Hematopoietic multipotent progenitor cell treated with erythropoietin and hydrocortisone succinate and interleukin-3 and kit ligand, for 8 days (in vitro differentiated cells): ENCODE measurements around the gene ZNF564.
"Not testable (repeated sequence)": the region's sequence is repeated elsewhere in the genome, so short reads cannot be mapped to it uniquely, and the experiment has no call there.

Experiments used
- DNase-seq: peaks from one replicate; pipeline ENCODE4 v3.0.0-alpha.2; 2015

Gene ZNF564

GRCh38 chr19:12495002-12495802 lies 56.1 kb downstream of the ZNF564 start:
- DNase-seq, result peak; percentile 97

GRCh38 chr19:12494260-12494860 lies 56.9 kb downstream of the ZNF564 start:
- DNase-seq, result peak; percentile 16

GRCh38 chr19:12486265-12486783 lies 65.0 kb downstream of the ZNF564 start:
- not testable (repeated sequence) for DNase-seq

- no peak for DNase-seq
These were observed 65.7 kb downstream of the ZNF564 start for GRCh38 chr19:12485571-12485970.

GRCh38 chr19:12485052-12485416 lies 66.2 kb downstream of the ZNF564 start:
- no peak for DNase-seq

GRCh38 chr19:12484371-12485051 lies 66.8 kb downstream of the ZNF564 start, which contains the start of gene ZNF709:
TSS of gene ZNF709 (minus strand) at chr19:12484816. CDS start at chr19:12484657, 159 bp downstream.
- DNase-seq, result peak; percentile 86

- no peak for DNase-seq
These were observed 67.3 kb downstream of the ZNF564 start for GRCh38 chr19:12484011-12484370.

GRCh38 chr19:12482509-12482886 lies 68.8 kb downstream of the ZNF564 start:
- DNase-seq, result no peak

GRCh38 chr19:12481781-12482508 lies 69.3 kb downstream of the ZNF564 start:
- DNase-seq, result no peak

- DNase-seq, result no peak
These were observed 72.9 kb downstream of the ZNF564 start for GRCh38 chr19:12478234-12478941.
